ENCODE data around the gene MFAP1. TPM values are rescaled to one million over a fixed set of nuclear protein-coding genes. Genes with fewer than 3 reads are reported as not detected.

MFAP1 gene
- total RNA-seq, 4 donors from 2014 or later: 9.6 to 15.7 (median 11.9) TPM

- Histone ChIP-seq H3K36me3 (peaks cover 0 to 37% (median 14%) of the 10 kb centered on the region in 3 donors), H3K4me1 (peaks cover 0 to 23% (median 10%) of the 10 kb centered on the region in 4 donors), H3K4me3 (peak overlapping the region in 1 of 4 donors; percentile 73), H3K27ac (peak overlapping the region in 3 of 4 donors; percentile 91 to 96 (median 94)), H3K27me3 (no peaks in the 10 kb centered on the region), H3K9me3 (no peaks in the 10 kb centered on the region)
- DNase-seq (ENCODE audit: low spot score in 2 of 2): no peak
- 85 to 100% methylated on average over 1 of the region's 1 CpG for WGBS, 2 donors
- TF ChIP-seq POLR2A (IDR thresholded peaks at IDR 0.05) (no peak), CTCF (IDR thresholded peaks at IDR 0.05) (no peak), EP300 (IDR thresholded peaks at IDR 0.05) (no peak)
Measured at GRCh38 chr15:43775411-43775965, 49.0 kb downstream of the MFAP1 start.

- Histone ChIP-seq H3K36me3 (peaks cover 0 to 46% (median 16%) of the 10 kb centered on the region in 3 donors), H3K27ac (no peak overlapping the region)
- no peak for DNase-seq (ENCODE audit: low spot score in 2 of 2)
Measured at GRCh38 chr15:43774062-43774461, 50.4 kb downstream of the MFAP1 start.

GRCh38 chr15:43772624-43773023 lies 51.9 kb downstream of the MFAP1 start:
- Histone ChIP-seq H3K27ac (peak overlapping the region in 2 of 4 donors; percentile 9 to 29), H3K27me3 (no peaks in the 10 kb centered on the region), H3K4me3 (no peak overlapping the region), H3K36me3 (peaks cover 0 to 59% (median 22%) of the 10 kb centered on the region in 3 donors), H3K9me3 (no peaks in the 10 kb centered on the region), H3K4me1 (peaks cover 0 to 16% (median 5%) of the 10 kb centered on the region in 4 donors)
- DNase-seq (ENCODE audit: low spot score in 2 of 2): no peak
- TF ChIP-seq CTCF (IDR thresholded peaks at IDR 0.05): no peak
- no peak for TF ChIP-seq EP300 (IDR thresholded peaks at IDR 0.05)
- no peak for TF ChIP-seq POLR2A (IDR thresholded peaks at IDR 0.05)

More at GRCh38 chr15:43774062-43774461, 50.4 kb downstream of the MFAP1 start:
- Histone ChIP-seq H3K4me1 (peaks cover 0 to 23% (median 10%) of the 10 kb centered on the region in 4 donors), H3K27me3 (no peaks in the 10 kb centered on the region), H3K9me3 (no peaks in the 10 kb centered on the region), H3K4me3 (no peak overlapping the region)
- TF ChIP-seq EP300 (IDR thresholded peaks at IDR 0.05): no peak
- no peak for TF ChIP-seq POLR2A (IDR thresholded peaks at IDR 0.05)
- TF ChIP-seq CTCF (IDR thresholded peaks at IDR 0.05): no peak
- 57 to 70% methylated on average over 4 of the region's 4 CpGs for WGBS, 2 donors

- no peak for DNase-seq (ENCODE audit: low spot score in 2 of 2)
- Histone ChIP-seq H3K36me3 (peaks cover 0 to 68% (median 26%) of the 10 kb centered on the region in 3 donors), H3K4me3 (no peak overlapping the region), H3K27ac (peak overlapping the region in 2 of 4 donors; percentile 9 to 52), H3K4me1 (peaks cover 0 to 14% (median 3%) of the 10 kb centered on the region in 4 donors), H3K27me3 (no peaks in the 10 kb centered on the region), H3K9me3 (no peaks in the 10 kb centered on the region)
- TF ChIP-seq CTCF (IDR thresholded peaks at IDR 0.05) (no peak), EP300 (IDR thresholded peaks at IDR 0.05) (peak in 1 of 2 donors; percentile 41), POLR2A (IDR thresholded peaks at IDR 0.05) (no peak)
- WGBS, 2 donors: 66 to 67% methylated on average over 2 of the region's 2 CpGs
Measured at GRCh38 chr15:43771816-43772215, 52.7 kb downstream of the MFAP1 start.

- WGBS, 2 donors: 66 to 67% methylated on average over 5 of the region's 5 CpGs
- Histone ChIP-seq H3K4me3 (no peak overlapping the region), H3K4me1 (no peaks in the 10 kb centered on the region), H3K36me3 (peaks cover 0 to 89% (median 27%) of the 10 kb centered on the region in 3 donors), H3K9me3 (no peaks in the 10 kb centered on the region), H3K27me3 (no peaks in the 10 kb centered on the region), H3K27ac (no peak overlapping the region)
- TF ChIP-seq EP300 (IDR thresholded peaks at IDR 0.05) (no peak), CTCF (IDR thresholded peaks at IDR 0.05) (peak; percentile 54 to 79 (median 56)), POLR2A (IDR thresholded peaks at IDR 0.05) (no peak)
- peak in 1 of 2 donors; percentile 79 for DNase-seq (ENCODE audit: low spot score in 2 of 2)
Measured at GRCh38 chr15:43769584-43770228, 54.8 kb downstream of the MFAP1 start.

Measured in tibial nerve (tissue), 4 donors.